Ureter (tissue), 1 donor: ENCODE results near the gene FAM83C. TPM values are rescaled to one million over a fixed set of nuclear protein-coding genes. Genes with fewer than 3 reads are reported as not detected.

Experiments used
- DNase-seq: peaks from one replicate; pipeline ENCODE4 v3.0.0-alpha.2; 2020; ENCODE audit warnings: low spot score
- total RNA-seq: library from RNA; stranded (reverse); gene quantifications from one replicate; pipeline ENCODE4 v1.2.4, GENCODE V29; 2023
- donor health status: DM: yes; HTN: yes; CAD: no.

Gene FAM83C
- total RNA-seq, 1 donor from 2014 or later, result 4.0 TPM

GRCh38 chr20:35237486-35237885 is 54.7 kb downstream of the FAM83C start:
- DNase-seq, result no peak

DNA sequence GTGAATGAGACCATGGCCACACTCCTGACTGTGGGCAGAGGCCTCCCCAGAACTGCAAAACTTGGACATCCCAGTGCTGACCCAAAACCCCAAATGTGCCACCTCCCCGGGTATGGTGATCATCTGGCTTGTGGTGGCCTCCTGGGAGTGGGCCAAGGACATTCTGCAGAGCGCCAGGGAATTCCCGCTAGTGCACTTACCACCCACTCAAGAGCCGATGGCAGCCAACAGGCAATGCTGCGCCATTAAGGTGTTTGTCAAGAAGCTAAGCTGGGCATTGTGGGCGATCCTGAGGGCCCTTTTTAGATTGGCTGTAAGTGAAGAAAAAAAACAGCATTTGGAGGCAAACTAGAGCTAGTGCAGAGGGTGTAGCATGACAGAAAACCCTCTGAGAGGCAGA is 56.3 kb downstream of the FAM83C start:
- no peak for DNase-seq

Other genes with a start within 250 kb of the FAM83C start
- gene TRPC4AP, start 199.6 kb downstream of the FAM83C start, total RNA-seq, result 57.5 TPM
- 20.5 TPM for gene EDEM2, start 145.1 kb downstream of the FAM83C start, total RNA-seq
- gene PROCR, start 120.4 kb downstream of the FAM83C start, total RNA-seq, result 17.6 TPM
- gene MMP24, start 65.7 kb downstream of the FAM83C start, total RNA-seq, result 0.55 TPM
- 103 TPM for gene MMP24OS, start 14.3 kb downstream of the FAM83C start, total RNA-seq
- gene EIF6, start 7.7 kb downstream of the FAM83C start, total RNA-seq, result 191 TPM
- 66.9 TPM for gene UQCC1, start 119.5 kb upstream of the FAM83C start, total RNA-seq
- gene GDF5, start 145.8 kb upstream of the FAM83C start, total RNA-seq, result 0.34 TPM
- 30.9 TPM for gene CEP250, start 163.2 kb upstream of the FAM83C start, total RNA-seq
- not detected for gene C20orf173, start 237.2 kb upstream of the FAM83C start, total RNA-seq
- gene ERGIC3, start 249.7 kb upstream of the FAM83C start, total RNA-seq, result 265 TPM